ENCODE data around the gene CPNE2. TPM values are rescaled to one million over a fixed set of nuclear protein-coding genes. Genes with fewer than 3 reads are reported as not detected.
A peak's percentile ranks its signal among the peaks of the same experiment; 100 is the strongest.

Gene CPNE2
- total and polyA plus RNA-seq, 4 donors, result 6.8 to 14.6 (median 11.0) TPM

DNA sequence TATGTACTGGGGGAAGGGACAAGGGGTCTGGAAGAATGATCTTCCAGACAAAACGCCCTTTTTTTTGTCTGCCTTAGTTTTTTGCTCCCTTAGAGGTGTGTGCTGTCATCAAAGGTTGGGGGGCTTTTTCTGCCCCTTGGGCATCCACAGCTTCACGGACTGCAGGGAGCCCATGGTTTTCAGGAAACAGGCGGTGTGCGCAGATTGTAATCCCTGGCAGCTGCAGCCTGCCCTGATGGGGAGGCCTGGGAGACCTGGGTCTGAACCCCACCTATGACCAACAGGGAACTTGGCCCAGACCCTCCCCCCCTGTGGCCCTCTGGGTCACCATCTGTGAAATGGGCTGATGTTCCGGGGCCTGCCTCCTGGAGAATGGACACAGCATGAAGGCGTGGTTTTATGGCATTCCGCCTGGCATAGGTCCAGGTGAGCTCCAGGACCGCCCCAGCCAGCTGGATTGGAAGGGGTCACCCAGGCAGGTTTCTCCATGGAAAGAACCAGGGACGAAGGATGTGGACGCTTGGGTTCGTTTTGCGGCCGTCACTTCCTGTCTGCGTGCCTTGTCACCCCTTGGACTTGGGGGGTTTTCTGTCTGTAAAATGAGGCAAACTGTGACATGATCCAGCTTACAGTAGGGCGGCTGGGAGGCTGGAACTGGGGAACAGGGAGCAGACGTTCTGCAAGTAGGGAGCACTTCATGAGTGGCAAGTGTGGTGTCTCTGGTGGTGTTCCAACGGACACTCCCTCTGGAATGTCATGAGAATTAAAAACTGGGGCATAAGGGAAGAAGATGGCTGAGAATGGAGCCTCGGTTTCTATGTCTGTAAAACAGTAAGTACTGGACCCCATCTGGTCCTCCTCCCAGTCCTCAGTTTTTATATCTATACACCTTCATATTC, 1.5 kb downstream of the CPNE2 start:
- Histone ChIP-seq H3K27me3 (ENCODE audit: control insufficient read depth in 4 of 4, insufficient read depth in 4 of 4, low read length in 3 of 4) (no peaks in the 10 kb centered on the region), H3K9me3 (ENCODE audit: control insufficient read depth in 4 of 4, low read length in 3 of 4) (no peaks in the 10 kb centered on the region), H3K27ac (ENCODE audit: low read depth in 1 of 2, low read length in 2 of 2) (no peak overlapping the region), H3K4me3 (ENCODE audit: low read depth in 1 of 3, low read length in 3 of 3) (peak overlapping the region in 1 of 3 donors; percentile 88), H3K4me1 (ENCODE audit: control insufficient read depth in 4 of 4, insufficient read depth in 4 of 4, low read length in 3 of 4) (peaks cover 6 to 19% (median 10%) of the 10 kb centered on the region in 4 donors), H3K36me3 (ENCODE audit: control insufficient read depth in 4 of 4, insufficient read depth in 3 of 4, low read depth in 1 of 4, low read length in 3 of 4) (no peaks in the 10 kb centered on the region), H3K9ac (ENCODE audit: low read depth in 1 of 2, low read length in 2 of 2) (no peak overlapping the region)
- TF ChIP-seq EGR1 (IDR thresholded peaks at IDR 0.05; ENCODE audit: low read depth in 2 of 2) (no peak), RAD21 (IDR thresholded peaks at IDR 0.05) (no peak), TAF1 (conservative IDR thresholded peaks at IDR 0.05) (no peak)
- 73% methylated on average over 18 of the region's 18 CpGs for WGBS
- no peak for DNase-seq (ENCODE audit: low spot score)

DNA sequence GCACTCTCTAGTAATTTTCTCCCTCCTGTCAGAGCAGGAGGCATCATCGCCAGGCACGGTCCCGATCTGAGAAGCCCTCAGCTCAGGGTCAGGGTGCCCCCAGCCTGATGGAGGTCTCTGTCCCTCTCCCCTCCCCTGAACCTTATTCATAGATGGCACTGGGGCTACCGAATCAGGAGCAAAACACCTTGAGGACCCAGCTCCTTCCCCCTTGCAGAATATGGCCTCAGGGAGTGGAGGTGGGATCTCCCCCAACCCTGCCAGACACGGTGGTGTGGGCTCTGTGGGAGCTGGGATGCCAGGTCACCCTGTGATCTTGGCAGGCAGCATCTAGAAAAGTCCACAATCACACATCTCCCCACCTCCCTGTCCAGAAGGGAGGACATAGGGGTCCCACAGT, 2.5 kb downstream of the CPNE2 start:
- TF ChIP-seq HNF4G (IDR thresholded peaks at IDR 0.05) (no peak), EGR1 (IDR thresholded peaks at IDR 0.05; ENCODE audit: low read depth in 2 of 2) (no peak), RAD21 (IDR thresholded peaks at IDR 0.05) (no peak), FOXA2 (IDR thresholded peaks at IDR 0.05) (no peak), YY1 (IDR thresholded peaks at IDR 0.05) (no peak), GABPA (IDR thresholded peaks at IDR 0.05 in 1 of 2, conservative IDR thresholded peaks at IDR 0.05 in 1 of 2) (no peak), SP1 (IDR thresholded peaks at IDR 0.05) (no peak), HNF4A (conservative IDR thresholded peaks at IDR 0.05) (no peak), TAF1 (conservative IDR thresholded peaks at IDR 0.05) (no peak)
- TF ChIP-seq, protein P1, sequence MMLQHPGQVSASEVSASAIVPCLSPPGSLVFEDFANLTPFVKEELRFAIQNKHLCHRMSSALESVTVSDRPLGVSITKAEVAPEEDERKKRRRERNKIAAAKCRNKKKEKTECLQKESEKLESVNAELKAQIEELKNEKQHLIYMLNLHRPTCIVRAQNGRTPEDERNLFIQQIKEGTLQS (IDR thresholded peaks at IDR 0.05), result no peak
- TF ChIP-seq, protein P2, sequence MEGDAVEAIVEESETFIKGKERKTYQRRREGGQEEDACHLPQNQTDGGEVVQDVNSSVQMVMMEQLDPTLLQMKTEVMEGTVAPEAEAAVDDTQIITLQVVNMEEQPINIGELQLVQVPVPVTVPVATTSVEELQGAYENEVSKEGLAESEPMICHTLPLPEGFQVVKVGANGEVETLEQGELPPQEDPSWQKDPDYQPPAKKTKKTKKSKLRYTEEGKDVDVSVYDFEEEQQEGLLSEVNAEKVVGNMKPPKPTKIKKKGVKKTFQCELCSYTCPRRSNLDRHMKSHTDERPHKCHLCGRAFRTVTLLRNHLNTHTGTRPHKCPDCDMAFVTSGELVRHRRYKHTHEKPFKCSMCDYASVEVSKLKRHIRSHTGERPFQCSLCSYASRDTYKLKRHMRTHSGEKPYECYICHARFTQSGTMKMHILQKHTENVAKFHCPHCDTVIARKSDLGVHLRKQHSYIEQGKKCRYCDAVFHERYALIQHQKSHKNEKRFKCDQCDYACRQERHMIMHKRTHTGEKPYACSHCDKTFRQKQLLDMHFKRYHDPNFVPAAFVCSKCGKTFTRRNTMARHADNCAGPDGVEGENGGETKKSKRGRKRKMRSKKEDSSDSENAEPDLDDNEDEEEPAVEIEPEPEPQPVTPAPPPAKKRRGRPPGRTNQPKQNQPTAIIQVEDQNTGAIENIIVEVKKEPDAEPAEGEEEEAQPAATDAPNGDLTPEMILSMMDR (IDR thresholded peaks at IDR 0.05; ENCODE audit: low read depth, low read length, missing input control), result no peak
- TF ChIP-seq, protein P3, sequence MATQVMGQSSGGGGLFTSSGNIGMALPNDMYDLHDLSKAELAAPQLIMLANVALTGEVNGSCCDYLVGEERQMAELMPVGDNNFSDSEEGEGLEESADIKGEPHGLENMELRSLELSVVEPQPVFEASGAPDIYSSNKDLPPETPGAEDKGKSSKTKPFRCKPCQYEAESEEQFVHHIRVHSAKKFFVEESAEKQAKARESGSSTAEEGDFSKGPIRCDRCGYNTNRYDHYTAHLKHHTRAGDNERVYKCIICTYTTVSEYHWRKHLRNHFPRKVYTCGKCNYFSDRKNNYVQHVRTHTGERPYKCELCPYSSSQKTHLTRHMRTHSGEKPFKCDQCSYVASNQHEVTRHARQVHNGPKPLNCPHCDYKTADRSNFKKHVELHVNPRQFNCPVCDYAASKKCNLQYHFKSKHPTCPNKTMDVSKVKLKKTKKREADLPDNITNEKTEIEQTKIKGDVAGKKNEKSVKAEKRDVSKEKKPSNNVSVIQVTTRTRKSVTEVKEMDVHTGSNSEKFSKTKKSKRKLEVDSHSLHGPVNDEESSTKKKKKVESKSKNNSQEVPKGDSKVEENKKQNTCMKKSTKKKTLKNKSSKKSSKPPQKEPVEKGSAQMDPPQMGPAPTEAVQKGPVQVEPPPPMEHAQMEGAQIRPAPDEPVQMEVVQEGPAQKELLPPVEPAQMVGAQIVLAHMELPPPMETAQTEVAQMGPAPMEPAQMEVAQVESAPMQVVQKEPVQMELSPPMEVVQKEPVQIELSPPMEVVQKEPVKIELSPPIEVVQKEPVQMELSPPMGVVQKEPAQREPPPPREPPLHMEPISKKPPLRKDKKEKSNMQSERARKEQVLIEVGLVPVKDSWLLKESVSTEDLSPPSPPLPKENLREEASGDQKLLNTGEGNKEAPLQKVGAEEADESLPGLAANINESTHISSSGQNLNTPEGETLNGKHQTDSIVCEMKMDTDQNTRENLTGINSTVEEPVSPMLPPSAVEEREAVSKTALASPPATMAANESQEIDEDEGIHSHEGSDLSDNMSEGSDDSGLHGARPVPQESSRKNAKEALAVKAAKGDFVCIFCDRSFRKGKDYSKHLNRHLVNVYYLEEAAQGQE (IDR thresholded peaks at IDR 0.05), result no peak
- DNase-seq (ENCODE audit: low spot score), result no peak
- 87% methylated on average over 5 of the region's 5 CpGs for WGBS
- Histone ChIP-seq H3K9me3 (ENCODE audit: control insufficient read depth in 4 of 4, low read length in 3 of 4) (no peaks in the 10 kb centered on the region), H3K4me1 (ENCODE audit: control insufficient read depth in 4 of 4, insufficient read depth in 4 of 4, low read length in 3 of 4) (peaks cover 6 to 19% (median 10%) of the 10 kb centered on the region in 4 donors), H3K4me3 (ENCODE audit: low read depth in 1 of 3, low read length in 3 of 3) (no peak overlapping the region), H3K27ac (ENCODE audit: low read depth in 1 of 2, low read length in 2 of 2) (no peak overlapping the region), H3K36me3 (ENCODE audit: control insufficient read depth in 4 of 4, insufficient read depth in 3 of 4, low read depth in 1 of 4, low read length in 3 of 4) (no peaks in the 10 kb centered on the region), H3K27me3 (ENCODE audit: control insufficient read depth in 4 of 4, insufficient read depth in 4 of 4, low read length in 3 of 4) (no peaks in the 10 kb centered on the region), H3K9ac (ENCODE audit: low read depth in 1 of 2, low read length in 2 of 2) (no peak overlapping the region)
